Measurements from ENCODE around the gene KRTAP1-3. TPM values are rescaled to one million over a fixed set of nuclear protein-coding genes. Genes with fewer than 3 reads are reported as not detected.
"Not testable (repeated sequence)": the region's sequence is repeated elsewhere in the genome, so short reads cannot be mapped to it uniquely, and the experiment has no call there.

KRTAP1-3 gene
- total RNA-seq, 2 experiments from 2014 or later = not detected

GRCh38 chr17:41012326-41013120 lies 22.2 kb downstream of the KRTAP1-3 start:
- POLR2A ChIA-PET = no interaction called here
- Mint-ChIP-seq H3K4me1 (no peaks in the 10 kb centered on the region), H3K27me3 (peaks cover 2% of the 10 kb centered on the region), H3K4me3 (no peak overlapping the region), H3K9me3 (no peaks in the 10 kb centered on the region), H3K36me3 (no peaks in the 10 kb centered on the region), H3K27ac (no peak overlapping the region)
- DNase-seq (no peak), ATAC-seq (ENCODE audit: low read depth) (no peak)

- H3K9me3 Mint-ChIP-seq = no peaks in the 10 kb centered on the region
- H3K27me3 Mint-ChIP-seq = peaks cover 2% of the 10 kb centered on the region
- H3K4me3 Mint-ChIP-seq = no peak overlapping the region
- POLR2A ChIA-PET = no interaction called here
- H3K4me1 Mint-ChIP-seq = no peaks in the 10 kb centered on the region
- DNase-seq (no peak), ATAC-seq (ENCODE audit: low read depth) (no peak)
- no peaks in the 10 kb centered on the region for H3K36me3 Mint-ChIP-seq
- H3K27ac Mint-ChIP-seq = no peak overlapping the region
Observed at GRCh38 chr17:41010441-41010840, 24.2 kb downstream of the KRTAP1-3 start.

- POLR2A ChIA-PET = no interaction called here
- DNase-seq (no peak), ATAC-seq (ENCODE audit: low read depth) (no peak)
- Mint-ChIP-seq H3K36me3 (no peaks in the 10 kb centered on the region), H3K4me3 (no peak overlapping the region), H3K27me3 (peaks cover 2% of the 10 kb centered on the region), H3K9me3 (no peaks in the 10 kb centered on the region), H3K27ac (no peak overlapping the region), H3K4me1 (no peaks in the 10 kb centered on the region)
Observed at GRCh38 chr17:41009936-41010335, 24.7 kb downstream of the KRTAP1-3 start.

- no peak overlapping the region for H3K27ac Mint-ChIP-seq
- no peak for DNase-seq
- H3K27me3 Mint-ChIP-seq = peaks cover 1% of the 10 kb centered on the region
- H3K9me3 Mint-ChIP-seq = no peaks in the 10 kb centered on the region
- no peaks in the 10 kb centered on the region for H3K36me3 Mint-ChIP-seq
- POLR2A ChIA-PET = no interaction called here
- no peak for ATAC-seq (ENCODE audit: low read depth)
- no peak overlapping the region for H3K4me3 Mint-ChIP-seq
- H3K4me1 Mint-ChIP-seq = no peaks in the 10 kb centered on the region
Observed at GRCh38 chr17:41009301-41009760, 25.3 kb downstream of the KRTAP1-3 start.

- Mint-ChIP-seq H3K27ac (no peak within 1 kb of the TSS), H3K4me3 (no peak within 1 kb of the TSS), H3K27me3 (peaks cover 4% of the 10 kb centered on the region), H3K9me3 (no peaks in the 10 kb centered on the region), H3K36me3 (no peaks in the 10 kb centered on the region), H3K4me1 (no peaks in the 10 kb centered on the region)
- ATAC-seq (ENCODE audit: low read depth) = no peak
- no peak for DNase-seq
- POLR2A ChIA-PET = no interaction called here
Observed at GRCh38 chr17:41008811-41009210, 25.9 kb downstream of the KRTAP1-3 start, which contains the start of gene KRTAP3-1. TSS of gene KRTAP3-1 (minus strand) at chr17:41009128. CDS start at chr17:41009074, 54 bp downstream.

GRCh38 chr17:41004397-41004796 lies 30.3 kb downstream of the KRTAP1-3 start:
- Mint-ChIP-seq H3K4me3 (no peak overlapping the region), H3K9me3 (no peaks in the 10 kb centered on the region), H3K27me3 (peaks cover 7% of the 10 kb centered on the region), H3K27ac (no peak overlapping the region), H3K4me1 (no peaks in the 10 kb centered on the region), H3K36me3 (no peaks in the 10 kb centered on the region)
- POLR2A ChIA-PET = no interaction called here
- no peak for ATAC-seq (ENCODE audit: low read depth)
- no peak for DNase-seq

GRCh38 chr17:41003926-41004325 lies 30.7 kb downstream of the KRTAP1-3 start:
- Mint-ChIP-seq H3K4me3 (no peak overlapping the region), H3K36me3 (no peaks in the 10 kb centered on the region), H3K27me3 (peaks cover 11% of the 10 kb centered on the region), H3K4me1 (no peaks in the 10 kb centered on the region), H3K27ac (no peak overlapping the region), H3K9me3 (no peaks in the 10 kb centered on the region)
- POLR2A ChIA-PET = no interaction called here
- DNase-seq (no peak), ATAC-seq (ENCODE audit: low read depth) (no peak)

- Mint-ChIP-seq H3K4me3 (no peak overlapping the region), H3K4me1 (no peaks in the 10 kb centered on the region), H3K9me3 (no peaks in the 10 kb centered on the region), H3K27ac (no peak overlapping the region), H3K36me3 (no peaks in the 10 kb centered on the region), H3K27me3 (peaks cover 12% of the 10 kb centered on the region)
- DNase-seq (no peak), ATAC-seq (ENCODE audit: low read depth) (no peak)
- POLR2A ChIA-PET = no interaction called here
Observed at GRCh38 chr17:41002814-41003213, 31.9 kb downstream of the KRTAP1-3 start.

GRCh38 chr17:41001795-41002194 lies 32.9 kb downstream of the KRTAP1-3 start:
- Mint-ChIP-seq H3K4me3 (no peak overlapping the region), H3K27me3 (peaks cover 18% of the 10 kb centered on the region), H3K36me3 (no peaks in the 10 kb centered on the region), H3K4me1 (no peaks in the 10 kb centered on the region), H3K9me3 (no peaks in the 10 kb centered on the region), H3K27ac (no peak overlapping the region)
- POLR2A ChIA-PET = no interaction called here
- ATAC-seq (ENCODE audit: low read depth) = no peak
- DNase-seq = no peak

GRCh38 chr17:40999563-40999962 lies 35.1 kb downstream of the KRTAP1-3 start, which contains the start of gene KRTAP3-2:
TSS of gene KRTAP3-2 (minus strand) at chr17:40999906. CDS start at chr17:40999853, 53 bp downstream.
- H3K4me1 Mint-ChIP-seq; H3K9me3 Mint-ChIP-seq; H3K27ac Mint-ChIP-seq; H3K36me3 Mint-ChIP-seq; DNase-seq; ATAC-seq (ENCODE audit: low read depth); POLR2A ChIA-PET; H3K4me3 Mint-ChIP-seq: not testable (repeated sequence)
- peaks cover 27% of the 10 kb centered on the region for H3K27me3 Mint-ChIP-seq

- Mint-ChIP-seq H3K4me3 (no peak overlapping the region), H3K27me3 (peaks cover 27% of the 10 kb centered on the region), H3K36me3 (no peaks in the 10 kb centered on the region), H3K9me3 (no peaks in the 10 kb centered on the region), H3K4me1 (no peaks in the 10 kb centered on the region), H3K27ac (no peak overlapping the region)
- DNase-seq = no peak
- ATAC-seq (ENCODE audit: low read depth) = no peak
- POLR2A ChIA-PET = no interaction called here
Observed at GRCh38 chr17:40997361-40997760, 37.3 kb downstream of the KRTAP1-3 start.

- no peak for DNase-seq
- Mint-ChIP-seq H3K4me1 (no peaks in the 10 kb centered on the region), H3K27me3 (peaks cover 28% of the 10 kb centered on the region), H3K4me3 (no peak overlapping the region), H3K36me3 (no peaks in the 10 kb centered on the region), H3K27ac (no peak overlapping the region), H3K9me3 (no peaks in the 10 kb centered on the region)
- ATAC-seq (ENCODE audit: low read depth) = no peak
- POLR2A ChIA-PET = no interaction called here
Observed at GRCh38 chr17:40996829-40997228, 37.8 kb downstream of the KRTAP1-3 start.

- POLR2A ChIA-PET = no interaction called here
- DNase-seq = no peak
- Mint-ChIP-seq H3K27me3 (peaks cover 30% of the 10 kb centered on the region), H3K27ac (no peak overlapping the region), H3K9me3 (no peaks in the 10 kb centered on the region), H3K36me3 (no peaks in the 10 kb centered on the region), H3K4me3 (no peak overlapping the region), H3K4me1 (no peaks in the 10 kb centered on the region)
- ATAC-seq (ENCODE audit: low read depth) = no peak
Observed at GRCh38 chr17:40995116-40995515, 39.6 kb downstream of the KRTAP1-3 start.

GRCh38 chr17:40993839-40994238 lies 40.8 kb downstream of the KRTAP1-3 start, which contains the start of gene KRTAP3-3:
TSS of gene KRTAP3-3 (minus strand) at chr17:40994164. CDS start at chr17:40994097, 67 bp downstream.
- ATAC-seq (ENCODE audit: low read depth) = no peak

More at GRCh38 chr17:40993839-40994238, 40.8 kb downstream of the KRTAP1-3 start, which contains the start of gene KRTAP3-3:
- Mint-ChIP-seq H3K36me3 (no peaks in the 10 kb centered on the region), H3K4me3 (no peak within 1 kb of the TSS), H3K27me3 (peaks cover 26% of the 10 kb centered on the region), H3K4me1 (no peaks in the 10 kb centered on the region), H3K9me3 (no peaks in the 10 kb centered on the region), H3K27ac (no peak within 1 kb of the TSS)
- POLR2A ChIA-PET = no interaction called here
- DNase-seq = no peak

Data from activated naive CD8-positive, alpha-beta T cell treated with anti-CD3 and anti-CD28 coated beads, Interleukin-2, amount 10 ng/mL, durations not matched to agents 7 days and 5 days (primary cell).